ENCODE results near the gene TBRG4.

Gene TBRG4

GRCh38 chr7:45050198-45050597 lies 61.3 kb downstream of the TBRG4 start:
- no peak for DNase-seq (ENCODE audit: extremely low read depth, low read depth)
- no peak for TF ChIP-seq CTCF (IDR thresholded peaks at IDR 0.05; ENCODE audit: low read depth, low read length)

All from AG09319 (cell line).